Epithelial cell of proximal tubule (primary cell): Measurements from ENCODE around the gene ORC5. TPM values are rescaled to one million over a fixed set of nuclear protein-coding genes. Genes with fewer than 3 reads are reported as not detected.

ENCODE experiments used
- DNase-seq: peaks from one replicate; pipeline ENCODE4 v3.0.0-alpha.2; 2011; ENCODE audit warnings: low read depth
- H3K4me3 ChIP-seq: 2 replicates; pipeline ENCODE4 v1.5.1; 2011; ENCODE audit warnings: low read depth, mild to moderate bottlenecking, low read length
- total RNA-seq: library from RNA; depleted of rRNA; stranded (reverse); fragments of >200 nt; gene quantifications from 2 replicates; pipeline ENCODE4 v1.2.3, GENCODE V29; 2015
- TF ChIP-seq, protein P1 (sequence below): conservative IDR thresholded peaks from 2 replicates; pipeline ENCODE4 v1.5.1; 2012; ENCODE audit warnings: low read depth, mild to moderate bottlenecking, low read length

ORC5 gene
- 17.0 and 59.5 TPM in 2 replicates for total RNA-seq

DNA sequence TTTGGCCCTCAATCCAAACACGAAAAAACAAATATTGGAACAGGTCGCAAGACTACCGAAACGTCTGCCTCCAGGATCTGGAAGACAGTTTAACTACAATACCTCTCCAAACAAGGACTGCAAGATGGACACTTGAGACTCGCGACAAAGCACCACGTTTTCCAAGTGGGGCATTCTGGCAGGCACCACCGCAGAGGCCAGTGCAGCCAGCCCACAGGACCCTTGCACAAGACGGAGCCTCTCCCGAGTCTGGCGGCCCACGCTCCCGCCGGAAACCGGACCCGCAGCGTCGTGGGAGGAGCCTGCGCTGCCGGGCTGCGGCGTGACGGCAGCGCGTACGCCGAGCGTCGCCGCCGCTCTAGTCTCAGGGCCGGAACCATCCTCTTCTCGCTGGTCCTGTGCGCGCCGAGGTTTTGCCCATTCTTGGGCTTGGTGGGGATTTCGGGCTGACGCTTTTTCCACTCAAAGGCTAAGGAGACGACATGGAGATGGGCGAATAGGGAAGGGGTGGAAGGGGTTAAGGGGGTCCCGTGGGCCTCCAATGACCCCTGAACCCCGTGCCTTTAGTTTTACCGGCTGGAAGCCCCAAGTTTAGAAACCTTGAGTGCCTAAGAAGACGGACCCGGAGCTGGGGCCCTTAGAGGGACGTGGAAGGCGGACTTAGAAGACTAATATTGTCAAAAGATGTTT, at the start of gene ORC5:
ORC5 (minus strand) TSS at position 283 of the 690 bp plus-strand sequence; CDS start at position 174, 109 bp downstream.
- TF ChIP-seq, protein P1, sequence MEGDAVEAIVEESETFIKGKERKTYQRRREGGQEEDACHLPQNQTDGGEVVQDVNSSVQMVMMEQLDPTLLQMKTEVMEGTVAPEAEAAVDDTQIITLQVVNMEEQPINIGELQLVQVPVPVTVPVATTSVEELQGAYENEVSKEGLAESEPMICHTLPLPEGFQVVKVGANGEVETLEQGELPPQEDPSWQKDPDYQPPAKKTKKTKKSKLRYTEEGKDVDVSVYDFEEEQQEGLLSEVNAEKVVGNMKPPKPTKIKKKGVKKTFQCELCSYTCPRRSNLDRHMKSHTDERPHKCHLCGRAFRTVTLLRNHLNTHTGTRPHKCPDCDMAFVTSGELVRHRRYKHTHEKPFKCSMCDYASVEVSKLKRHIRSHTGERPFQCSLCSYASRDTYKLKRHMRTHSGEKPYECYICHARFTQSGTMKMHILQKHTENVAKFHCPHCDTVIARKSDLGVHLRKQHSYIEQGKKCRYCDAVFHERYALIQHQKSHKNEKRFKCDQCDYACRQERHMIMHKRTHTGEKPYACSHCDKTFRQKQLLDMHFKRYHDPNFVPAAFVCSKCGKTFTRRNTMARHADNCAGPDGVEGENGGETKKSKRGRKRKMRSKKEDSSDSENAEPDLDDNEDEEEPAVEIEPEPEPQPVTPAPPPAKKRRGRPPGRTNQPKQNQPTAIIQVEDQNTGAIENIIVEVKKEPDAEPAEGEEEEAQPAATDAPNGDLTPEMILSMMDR: no peak
- no peak for DNase-seq

DNA sequence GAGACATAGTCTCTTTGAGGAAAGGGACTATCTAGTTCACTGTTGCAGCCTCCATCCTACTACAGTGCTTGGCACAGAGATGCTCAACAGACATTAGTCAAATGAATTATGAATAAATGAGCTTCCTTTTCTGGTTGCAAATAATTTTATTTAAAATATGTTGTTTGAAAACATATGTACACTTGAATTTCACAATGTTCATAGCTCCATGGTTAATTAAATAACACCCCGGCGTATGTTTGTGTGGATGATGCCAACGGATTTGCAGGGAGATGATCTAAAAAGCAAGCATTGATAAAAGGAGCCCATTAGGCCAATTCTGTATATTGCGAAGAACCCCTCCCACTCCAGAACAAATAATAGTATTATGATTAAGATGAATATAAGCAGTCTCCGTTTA, 47.8 kb upstream of the ORC5 start:
- H3K4me3 ChIP-seq: no peak overlapping the region
- DNase-seq: no peak
- TF ChIP-seq, protein P1: no peak

More for the DNA sequence above, at the start of gene ORC5:
- H3K4me3 ChIP-seq: peak within 1 kb of the TSS; percentile 99

DNA sequence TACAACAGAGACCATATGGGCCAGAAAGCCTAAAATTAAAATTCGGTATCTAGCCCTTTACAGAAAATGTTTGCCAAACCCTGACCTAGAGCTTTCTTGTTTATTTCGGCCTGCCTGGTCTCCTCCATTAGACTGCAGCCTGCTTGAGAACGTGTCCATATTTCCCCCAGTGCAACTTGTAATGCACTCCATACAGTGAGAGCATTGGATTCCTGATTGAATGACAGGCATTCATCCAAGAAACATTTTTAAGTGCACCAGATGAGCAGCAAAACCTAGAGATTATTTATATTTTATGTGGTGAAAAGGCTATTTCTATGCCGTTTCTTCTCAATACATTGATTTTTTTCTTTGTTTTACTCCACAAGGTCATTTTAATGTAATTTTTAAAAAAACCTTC, 47.4 kb upstream of the ORC5 start:
- no peak overlapping the region for H3K4me3 ChIP-seq
- DNase-seq: no peak
- TF ChIP-seq, protein P1: no peak

DNA sequence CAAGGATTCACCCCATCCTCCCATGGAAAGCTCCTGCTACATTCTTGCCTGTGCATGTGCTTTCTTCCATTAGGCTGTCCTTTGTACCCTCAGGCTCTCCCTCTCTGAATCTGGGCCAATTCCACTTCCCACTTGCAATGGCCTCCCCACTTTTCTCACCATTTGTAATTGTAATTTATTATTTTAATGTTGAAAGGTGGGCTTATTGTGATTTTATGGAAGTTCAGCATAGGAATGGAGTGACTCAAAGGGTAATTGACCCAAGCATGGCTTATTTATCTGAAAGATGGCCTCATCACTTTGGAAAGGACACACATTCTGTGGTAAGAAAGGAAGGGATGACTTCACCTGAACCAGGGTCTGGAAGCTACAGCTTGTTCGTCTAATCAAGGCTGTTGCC, 46.9 kb upstream of the ORC5 start:
- no peak overlapping the region for H3K4me3 ChIP-seq
- no peak for DNase-seq
- TF ChIP-seq, protein P1: no peak

DNA sequence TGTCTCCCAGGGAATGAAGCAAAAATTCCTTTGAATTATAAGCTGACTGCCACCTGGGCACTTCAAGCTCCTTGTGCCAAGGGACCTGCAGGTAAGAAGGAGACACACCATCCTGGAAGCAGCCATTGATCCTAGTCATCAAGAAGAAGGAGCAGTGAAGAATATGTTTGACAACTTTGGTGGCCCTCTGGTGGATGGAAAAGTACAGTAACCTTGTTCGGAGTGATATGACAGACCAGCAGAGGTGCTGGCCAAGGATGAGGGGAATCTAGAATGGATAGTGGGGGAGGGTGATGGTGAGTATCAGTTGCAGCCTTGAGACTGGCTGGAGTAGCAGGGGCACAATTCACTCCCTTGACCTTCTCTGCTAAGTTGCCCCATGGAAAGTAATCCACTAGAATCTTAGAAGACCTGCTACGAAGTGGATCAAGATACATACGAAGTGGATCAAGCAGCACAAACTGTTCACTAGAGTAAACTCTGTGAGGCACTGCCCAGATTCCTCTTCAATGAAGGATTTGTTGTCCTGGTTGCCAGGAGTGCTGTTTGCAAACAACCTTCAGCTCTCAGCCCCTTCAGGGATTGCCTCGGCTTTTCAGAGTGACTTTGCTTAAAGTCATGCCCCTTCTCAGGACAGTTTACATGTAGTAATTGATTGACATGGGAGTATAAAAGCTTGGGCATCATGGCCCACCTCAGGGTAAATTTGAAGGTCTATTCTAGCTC, 44.8 kb upstream of the ORC5 start:
- no peak overlapping the region for H3K4me3 ChIP-seq
- no peak for DNase-seq
- TF ChIP-seq, protein P1: peak; percentile 40

DNA sequence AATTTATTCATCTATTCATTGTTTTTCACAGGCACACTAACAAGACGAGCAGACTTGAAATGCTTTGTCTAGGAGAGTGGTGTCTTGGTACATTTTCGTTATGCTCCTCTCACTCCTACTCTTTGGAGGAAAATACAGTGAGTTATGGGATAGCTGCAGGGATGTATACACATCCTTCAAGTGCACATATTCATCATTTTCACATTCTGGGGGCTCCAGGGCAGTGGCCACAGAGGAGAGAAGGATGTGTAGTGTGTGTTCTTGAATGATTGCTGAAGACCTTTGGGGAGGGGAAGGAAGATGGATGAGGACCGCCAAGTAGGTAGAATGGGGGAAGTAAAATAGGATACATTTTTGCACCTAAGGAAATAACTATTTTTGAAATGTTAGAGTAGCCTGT, 34.8 kb upstream of the ORC5 start:
- no peak overlapping the region for H3K4me3 ChIP-seq
- no peak for DNase-seq
- TF ChIP-seq, protein P1: no peak
